A549 treated with CpdA at 1 μM for 4 hours (cell line): ENCODE results near the gene BAHCC1. TPM values are rescaled to one million over a fixed set of nuclear protein-coding genes. Genes with fewer than 3 reads are reported as not detected.

Experiments
- total RNA-seq: library from RNA; stranded (reverse); fragments of 200-300 nt; extraction: Qiagen RNA extraction; gene quantifications from 5 replicates; pipeline ENCODE4 v1.2.3, GENCODE V29; 2022; ENCODE audit warnings: low read depth

BAHCC1 gene
- total RNA-seq: 12.9 to 18.2 TPM (median 15.4 TPM) in 5 replicates

DNA sequence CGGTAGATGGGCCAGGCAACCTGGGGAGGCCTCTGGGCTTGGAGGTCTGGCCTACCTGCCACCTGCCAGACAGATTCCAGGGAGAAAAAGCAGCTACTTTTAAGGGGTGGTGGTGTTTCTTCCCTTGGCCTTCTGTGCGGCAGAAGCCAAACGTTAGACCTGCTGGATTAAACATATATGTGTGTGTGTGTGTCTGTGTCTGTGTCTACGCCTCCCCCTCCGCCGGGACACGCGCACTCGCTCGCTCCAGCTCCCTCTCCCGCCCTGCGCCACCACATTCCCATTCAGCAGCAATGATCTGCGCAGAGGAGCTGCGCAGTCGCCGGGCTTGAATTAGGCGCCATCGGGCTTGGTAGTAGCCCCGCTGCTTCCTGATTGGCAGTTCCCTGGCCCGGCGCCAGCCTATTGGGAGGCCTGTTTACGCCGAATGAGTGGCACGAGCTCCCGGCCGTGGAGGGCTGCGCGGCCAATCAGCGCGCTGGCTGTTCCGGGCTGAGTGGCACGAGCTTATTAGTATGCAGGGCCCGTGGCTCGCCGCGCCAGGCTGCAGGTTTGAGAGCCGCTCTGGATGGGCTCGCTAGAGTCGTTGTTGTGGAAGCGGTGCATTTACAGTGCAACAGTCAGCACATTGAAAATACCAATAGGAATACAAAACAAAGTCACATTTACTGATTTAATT is at the start of gene BAHCC1:
Gene BAHCC1 (plus strand): TSS at position 537 of the 679 bp plus-strand sequence. CDS start 4,283 bp downstream, outside the sequence.

GRCh38 chr17:81512562-81513371 is 117.5 kb downstream of the BAHCC1 start, which contains the start of gene ACTG1:
Gene ACTG1 (minus strand): TSS chr17:81512799. CDS start chr17:81512354, 445 bp downstream.

Other genes starting within 250 kb of the BAHCC1 start
- gene PVALEF, start 229.9 kb upstream of the BAHCC1 start, total RNA-seq: not detected in 5 replicates
- gene AATK, start 229.2 kb upstream of the BAHCC1 start, total RNA-seq: 0.23 to 0.52 TPM (median 0.43 TPM) in 5 replicates
- gene CEP131, start 172.5 kb upstream of the BAHCC1 start, total RNA-seq: 6.3 to 9.6 TPM (median 7.9 TPM) in 5 replicates
- 18.0 to 33.4 TPM (median 28.4 TPM) in 5 replicates for gene TEPSIN, start 156.4 kb upstream of the BAHCC1 start, total RNA-seq
- gene NDUFAF8, start 156.1 kb upstream of the BAHCC1 start, total RNA-seq: 98.7 to 229 TPM (median 216 TPM) in 5 replicates
- gene SLC38A10, start 100.2 kb upstream of the BAHCC1 start, total RNA-seq: 52.1 to 80.0 TPM (median 72.8 TPM) in 5 replicates
- gene ACTG1, start 117.3 kb downstream of the BAHCC1 start, total RNA-seq: 4,839 to 6,943 TPM (median 5,456 TPM) in 5 replicates
- gene FSCN2, start 132.9 kb downstream of the BAHCC1 start, total RNA-seq: 0.61 to 2.0 TPM (median 0.89 TPM) in 5 replicates
- 18.0 to 28.3 TPM (median 23.3 TPM) in 5 replicates for gene FAAP100, start 156.9 kb downstream of the BAHCC1 start, total RNA-seq
- 95.7 to 107 TPM (median 106 TPM) in 5 replicates for gene NPLOC4, start 241.7 kb downstream of the BAHCC1 start, total RNA-seq
- 4.5 to 7.3 TPM (median 5.4 TPM) in 5 replicates for gene TSPAN10, start 241.7 kb downstream of the BAHCC1 start, total RNA-seq